Ishikawa (cell line): ENCODE measurements around the gene N4BP2L2.

Source experiments
- ZBTB7A ChIP-seq: IDR thresholded peaks from 2 replicates; pipeline ENCODE4 v1.6.1; 2012; ENCODE audit warnings: low read depth
- TF ChIP-seq, protein P1 (sequence below): IDR thresholded peaks from 2 replicates; pipeline ENCODE4 v1.6.1; 2012; ENCODE audit warnings: low read depth, mild to moderate bottlenecking
- TF ChIP-seq, protein P2 (sequence below): IDR thresholded peaks from 2 replicates; pipeline ENCODE4 v1.6.1; 2012

DNA sequence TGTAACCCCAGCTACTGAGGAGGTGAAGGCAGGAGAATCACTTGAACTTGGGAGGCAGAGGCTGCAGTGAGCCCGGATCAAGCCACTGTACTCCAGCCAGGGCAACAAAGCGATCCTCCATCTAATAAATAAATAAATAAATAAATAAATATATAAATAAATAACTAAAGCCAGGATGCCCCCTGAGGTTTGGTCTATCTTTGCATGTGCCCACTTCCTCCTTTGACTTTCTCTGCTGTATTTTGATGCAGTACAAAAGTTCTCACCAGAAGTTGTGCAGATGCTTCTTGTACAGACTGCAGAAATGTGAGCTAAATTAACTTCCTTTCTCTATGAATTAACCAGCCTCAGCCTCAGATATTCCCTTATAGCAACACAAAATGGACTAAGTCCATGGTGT, 6.5 kb upstream of the N4BP2L2 start:
- TF ChIP-seq, protein P1, sequence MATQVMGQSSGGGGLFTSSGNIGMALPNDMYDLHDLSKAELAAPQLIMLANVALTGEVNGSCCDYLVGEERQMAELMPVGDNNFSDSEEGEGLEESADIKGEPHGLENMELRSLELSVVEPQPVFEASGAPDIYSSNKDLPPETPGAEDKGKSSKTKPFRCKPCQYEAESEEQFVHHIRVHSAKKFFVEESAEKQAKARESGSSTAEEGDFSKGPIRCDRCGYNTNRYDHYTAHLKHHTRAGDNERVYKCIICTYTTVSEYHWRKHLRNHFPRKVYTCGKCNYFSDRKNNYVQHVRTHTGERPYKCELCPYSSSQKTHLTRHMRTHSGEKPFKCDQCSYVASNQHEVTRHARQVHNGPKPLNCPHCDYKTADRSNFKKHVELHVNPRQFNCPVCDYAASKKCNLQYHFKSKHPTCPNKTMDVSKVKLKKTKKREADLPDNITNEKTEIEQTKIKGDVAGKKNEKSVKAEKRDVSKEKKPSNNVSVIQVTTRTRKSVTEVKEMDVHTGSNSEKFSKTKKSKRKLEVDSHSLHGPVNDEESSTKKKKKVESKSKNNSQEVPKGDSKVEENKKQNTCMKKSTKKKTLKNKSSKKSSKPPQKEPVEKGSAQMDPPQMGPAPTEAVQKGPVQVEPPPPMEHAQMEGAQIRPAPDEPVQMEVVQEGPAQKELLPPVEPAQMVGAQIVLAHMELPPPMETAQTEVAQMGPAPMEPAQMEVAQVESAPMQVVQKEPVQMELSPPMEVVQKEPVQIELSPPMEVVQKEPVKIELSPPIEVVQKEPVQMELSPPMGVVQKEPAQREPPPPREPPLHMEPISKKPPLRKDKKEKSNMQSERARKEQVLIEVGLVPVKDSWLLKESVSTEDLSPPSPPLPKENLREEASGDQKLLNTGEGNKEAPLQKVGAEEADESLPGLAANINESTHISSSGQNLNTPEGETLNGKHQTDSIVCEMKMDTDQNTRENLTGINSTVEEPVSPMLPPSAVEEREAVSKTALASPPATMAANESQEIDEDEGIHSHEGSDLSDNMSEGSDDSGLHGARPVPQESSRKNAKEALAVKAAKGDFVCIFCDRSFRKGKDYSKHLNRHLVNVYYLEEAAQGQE: no peak
- TF ChIP-seq, protein P2, sequence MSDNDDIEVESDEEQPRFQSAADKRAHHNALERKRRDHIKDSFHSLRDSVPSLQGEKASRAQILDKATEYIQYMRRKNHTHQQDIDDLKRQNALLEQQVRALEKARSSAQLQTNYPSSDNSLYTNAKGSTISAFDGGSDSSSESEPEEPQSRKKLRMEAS: no peak
- no peak for TF ChIP-seq ZBTB7A
